ENCODE measurements around the gene RTN4RL2. TPM values are rescaled to one million over a fixed set of nuclear protein-coding genes. Genes with fewer than 3 reads are reported as not detected.

The RTN4RL2 gene
- total RNA-seq, 1 donor from 2014 or later = 3.2 TPM

GRCh38 chr11:57474803-57475115 is 14.4 kb downstream of the RTN4RL2 start:
- H3K9me3 ChIP-seq = no peaks in the 10 kb centered on the region
- no peak overlapping the region for H3K27ac ChIP-seq
- intact Hi-C loops (cut with DNase I) = no loop called here
- no peak overlapping the region for H3K4me3 ChIP-seq
- H3K27me3 ChIP-seq = no peaks in the 10 kb centered on the region
- ATAC-seq (no peak), DNase-seq (no peak)
- H3K36me3 ChIP-seq = no peaks in the 10 kb centered on the region
- no peak for TF ChIP-seq CTCF (IDR thresholded peaks at IDR 0.05)
- H3K4me1 ChIP-seq = peaks cover 12% of the 10 kb centered on the region

GRCh38 chr11:57475191-57475590 is 14.9 kb downstream of the RTN4RL2 start:
- Histone ChIP-seq H3K4me3 (no peak overlapping the region), H3K9me3 (no peaks in the 10 kb centered on the region), H3K27me3 (no peaks in the 10 kb centered on the region), H3K36me3 (no peaks in the 10 kb centered on the region), H3K27ac (no peak overlapping the region), H3K4me1 (peaks cover 12% of the 10 kb centered on the region)
- no peak for DNase-seq
- intact Hi-C loops (cut with DNase I) = no loop called here
- TF ChIP-seq CTCF (IDR thresholded peaks at IDR 0.05) = no peak
- ATAC-seq = no peak

- no peak for TF ChIP-seq CTCF (IDR thresholded peaks at IDR 0.05)
- no peaks in the 10 kb centered on the region for H3K36me3 ChIP-seq
- H3K9me3 ChIP-seq = no peaks in the 10 kb centered on the region
- no peak for DNase-seq
- intact Hi-C loops (cut with DNase I) = no loop called here
- no peaks in the 10 kb centered on the region for H3K27me3 ChIP-seq
- peak overlapping the region; percentile 53 for H3K4me3 ChIP-seq
- no peak overlapping the region for H3K27ac ChIP-seq
- peaks cover 12% of the 10 kb centered on the region for H3K4me1 ChIP-seq
- no peak for ATAC-seq
Measured at GRCh38 chr11:57475671-57476046, 15.3 kb downstream of the RTN4RL2 start.

- peak; percentile 83 for DNase-seq
- no peak overlapping the region for H3K27ac ChIP-seq
- H3K27me3 ChIP-seq = no peaks in the 10 kb centered on the region
- ATAC-seq = peak; percentile 75
- H3K36me3 ChIP-seq = no peaks in the 10 kb centered on the region
- peak overlapping the region; percentile 53 for H3K4me3 ChIP-seq
- H3K9me3 ChIP-seq = no peaks in the 10 kb centered on the region
- TF ChIP-seq CTCF (IDR thresholded peaks at IDR 0.05) = no peak
- intact Hi-C loops (cut with DNase I) = no loop called here
- peaks cover 12% of the 10 kb centered on the region for H3K4me1 ChIP-seq
Measured at GRCh38 chr11:57476047-57476756, 15.9 kb downstream of the RTN4RL2 start.

GRCh38 chr11:57476757-57477506 is 16.6 kb downstream of the RTN4RL2 start:
- Histone ChIP-seq H3K27ac (no peak overlapping the region), H3K27me3 (no peaks in the 10 kb centered on the region), H3K4me1 (peaks cover 12% of the 10 kb centered on the region), H3K36me3 (no peaks in the 10 kb centered on the region), H3K4me3 (peak overlapping the region; percentile 53), H3K9me3 (no peaks in the 10 kb centered on the region)
- TF ChIP-seq CTCF (IDR thresholded peaks at IDR 0.05) = peak; percentile 60
- ATAC-seq (peak; percentile 80), DNase-seq (peak; percentile 79)
- intact Hi-C loops (cut with DNase I) = no loop called here

All from upper lobe of right lung (tissue), 1 donor.